ENCODE results near the gene PHYH. TPM values are rescaled to one million over a fixed set of nuclear protein-coding genes. Genes with fewer than 3 reads are reported as not detected.
A peak's percentile ranks its signal among the peaks of the same experiment; 100 is the strongest.

Gene PHYH
- 12.9 and 20.0 TPM in 2 replicates for total RNA-seq

DNA sequence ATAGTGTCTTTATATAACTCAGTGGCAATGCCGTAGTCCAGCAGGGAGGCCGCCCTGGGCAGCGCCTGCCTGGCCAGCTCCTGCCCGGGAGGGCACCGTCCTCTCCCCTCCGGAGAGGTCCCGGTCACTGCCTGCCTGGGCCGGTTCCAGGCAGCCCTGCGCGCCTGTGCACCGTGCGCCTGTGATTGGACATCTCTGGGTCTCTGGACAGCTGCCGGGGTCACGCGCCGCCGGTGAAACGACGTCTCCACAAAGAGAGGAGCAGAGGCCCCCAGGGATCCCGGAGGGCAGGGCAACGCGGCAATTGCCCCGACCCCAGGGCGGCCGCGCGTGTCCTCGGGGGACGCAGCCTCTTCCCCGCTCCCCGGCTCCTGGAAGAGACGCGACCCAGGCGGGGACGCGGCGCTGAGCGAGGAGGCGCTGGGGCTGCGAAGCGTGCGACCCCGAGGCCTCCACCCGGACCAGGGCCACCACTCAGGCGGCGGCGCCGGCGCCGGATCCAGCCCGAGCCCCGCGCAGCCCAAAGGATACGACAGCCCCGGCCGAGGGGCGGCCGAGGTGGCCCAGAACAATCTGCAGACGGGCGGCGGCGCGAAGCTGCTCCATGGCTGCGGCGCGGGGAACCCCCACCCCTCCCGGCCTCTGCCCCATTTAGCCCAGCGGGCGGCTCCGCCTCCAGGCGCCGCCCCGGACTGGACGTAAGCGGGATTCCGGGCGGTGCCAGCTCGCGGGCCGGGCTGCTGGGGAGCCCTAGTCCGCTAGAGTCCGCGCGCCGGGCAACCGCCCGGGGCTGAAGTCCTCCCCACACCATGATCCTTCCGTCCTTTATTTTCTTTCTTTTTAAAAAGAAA, at the start of gene PHYH:
TSS of gene PHYH (minus strand) at position 628 of the 851 bp plus-strand sequence. CDS start at position 606, 22 bp downstream.
- peak within 1 kb of the TSS; percentile 68 for H3K4me3 ChIP-seq (ENCODE audit: low read depth, low read length)
- no peak for DNase-seq (ENCODE audit: low read depth)
- TF ChIP-seq, protein P1, sequence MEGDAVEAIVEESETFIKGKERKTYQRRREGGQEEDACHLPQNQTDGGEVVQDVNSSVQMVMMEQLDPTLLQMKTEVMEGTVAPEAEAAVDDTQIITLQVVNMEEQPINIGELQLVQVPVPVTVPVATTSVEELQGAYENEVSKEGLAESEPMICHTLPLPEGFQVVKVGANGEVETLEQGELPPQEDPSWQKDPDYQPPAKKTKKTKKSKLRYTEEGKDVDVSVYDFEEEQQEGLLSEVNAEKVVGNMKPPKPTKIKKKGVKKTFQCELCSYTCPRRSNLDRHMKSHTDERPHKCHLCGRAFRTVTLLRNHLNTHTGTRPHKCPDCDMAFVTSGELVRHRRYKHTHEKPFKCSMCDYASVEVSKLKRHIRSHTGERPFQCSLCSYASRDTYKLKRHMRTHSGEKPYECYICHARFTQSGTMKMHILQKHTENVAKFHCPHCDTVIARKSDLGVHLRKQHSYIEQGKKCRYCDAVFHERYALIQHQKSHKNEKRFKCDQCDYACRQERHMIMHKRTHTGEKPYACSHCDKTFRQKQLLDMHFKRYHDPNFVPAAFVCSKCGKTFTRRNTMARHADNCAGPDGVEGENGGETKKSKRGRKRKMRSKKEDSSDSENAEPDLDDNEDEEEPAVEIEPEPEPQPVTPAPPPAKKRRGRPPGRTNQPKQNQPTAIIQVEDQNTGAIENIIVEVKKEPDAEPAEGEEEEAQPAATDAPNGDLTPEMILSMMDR (conservative IDR thresholded peaks at IDR 0.05; ENCODE audit: low read depth, low read length), result no peak

DNA sequence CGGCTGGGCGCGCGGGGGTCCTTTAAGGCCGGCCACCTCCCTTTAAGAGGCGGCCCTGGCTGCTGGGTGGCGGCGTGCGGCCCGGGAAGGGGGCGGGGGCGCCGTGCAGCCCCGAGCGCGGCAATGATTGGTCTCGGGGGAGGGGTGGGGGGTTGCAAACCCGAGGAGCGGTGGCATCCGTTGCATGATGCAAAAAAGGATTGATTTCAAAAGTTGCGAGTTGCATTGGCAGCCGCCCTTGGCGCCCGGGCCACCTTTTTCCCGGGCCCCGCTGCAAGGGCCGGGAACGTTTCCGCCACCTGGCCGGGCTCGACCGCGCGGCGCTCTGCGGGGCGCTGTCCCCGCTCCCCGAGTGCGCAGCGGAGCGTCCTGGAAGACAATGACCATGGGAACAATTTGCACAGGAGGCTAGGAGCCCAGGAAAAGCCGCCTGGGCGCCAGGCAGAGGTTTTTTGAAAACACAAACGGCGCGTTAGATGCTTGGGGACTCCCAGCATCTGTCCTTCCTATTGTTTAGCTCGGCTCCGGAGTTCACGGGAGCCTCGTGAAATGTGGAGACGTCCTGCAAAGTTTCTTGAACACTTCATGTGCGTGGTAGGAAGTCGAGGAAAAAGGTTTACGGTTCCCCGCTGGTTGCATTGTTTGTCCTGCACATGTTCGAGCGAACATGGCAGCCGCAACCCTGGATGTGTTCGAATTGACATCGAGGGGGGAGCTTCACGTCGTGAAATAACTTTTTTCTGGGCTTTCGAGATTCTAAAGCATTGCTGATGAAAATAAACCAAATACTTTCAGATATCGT, 48.6 kb upstream of the PHYH start, which contains the start of gene SEPHS1:
TSS of gene SEPHS1 (minus strand) at position 78 of the 802 bp plus-strand sequence. CDS start 3,343 bp downstream, outside the sequence.
- TF ChIP-seq, protein P1 (conservative IDR thresholded peaks at IDR 0.05; ENCODE audit: low read depth, low read length), result no peak
- no peak for DNase-seq (ENCODE audit: low read depth)
- H3K4me3 ChIP-seq (ENCODE audit: low read depth, low read length), result peak within 1 kb of the TSS; percentile 85

DNA sequence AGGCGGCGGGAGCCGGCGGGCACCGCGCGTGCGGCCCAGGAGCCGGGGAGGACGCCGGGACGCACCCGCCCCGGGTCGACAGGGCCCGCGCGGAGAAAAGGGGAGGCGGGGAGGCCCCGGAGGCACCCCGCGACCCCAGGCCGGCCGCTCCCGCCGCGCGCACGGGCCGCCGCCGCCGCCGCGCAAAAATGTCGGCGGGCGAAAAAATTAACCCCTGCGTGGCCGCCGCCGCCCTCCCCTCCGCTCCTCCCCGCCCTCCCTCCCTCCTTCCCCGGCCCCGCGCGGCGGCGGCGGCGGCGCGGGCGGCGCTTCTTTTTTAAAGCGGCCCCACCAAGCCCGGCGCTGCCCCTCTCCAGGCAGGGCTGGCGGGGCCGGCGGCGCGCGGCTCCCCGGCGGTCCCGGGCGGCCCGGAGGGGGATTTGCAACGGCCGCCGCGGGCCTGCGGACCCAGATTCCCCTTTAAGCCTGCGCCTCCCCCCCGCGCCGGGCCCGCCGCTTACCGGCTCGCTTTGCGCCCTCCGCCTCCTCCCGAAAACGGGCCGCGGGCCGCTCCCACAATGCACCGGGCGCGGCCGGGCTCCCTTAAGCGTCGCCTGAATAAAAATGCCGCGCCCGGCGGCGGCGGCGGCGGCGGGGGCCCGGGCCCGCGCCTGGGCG, 47.8 kb upstream of the PHYH start:
- peak overlapping the region; percentile 85 for H3K4me3 ChIP-seq (ENCODE audit: low read depth, low read length)
- no peak for DNase-seq (ENCODE audit: low read depth)
- TF ChIP-seq, protein P1 (conservative IDR thresholded peaks at IDR 0.05; ENCODE audit: low read depth, low read length), result no peak

DNA sequence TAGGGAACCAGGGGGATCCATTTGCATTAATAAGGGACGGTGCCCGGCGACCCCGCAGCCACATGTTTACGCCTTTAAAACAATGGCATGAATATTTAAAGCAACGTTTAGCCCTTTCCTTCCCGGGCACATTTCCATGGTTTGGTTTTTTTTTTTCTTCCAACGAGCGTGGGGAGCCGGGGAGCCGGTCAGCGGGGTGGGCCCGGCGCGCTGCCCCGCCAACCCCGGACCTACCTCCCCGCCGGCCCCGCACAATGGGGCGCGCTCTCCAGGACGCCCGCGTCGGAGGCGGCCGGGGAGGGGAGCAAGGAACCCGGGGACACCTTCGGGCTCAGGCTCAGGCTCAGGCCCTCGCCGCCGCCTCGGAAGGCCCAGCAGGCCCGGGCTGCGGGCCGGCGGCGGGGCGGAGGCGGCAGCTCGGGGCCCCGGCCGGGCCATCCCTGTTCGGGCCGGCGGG, 47.2 kb upstream of the PHYH start:
- no peak for DNase-seq (ENCODE audit: low read depth)

DNA sequence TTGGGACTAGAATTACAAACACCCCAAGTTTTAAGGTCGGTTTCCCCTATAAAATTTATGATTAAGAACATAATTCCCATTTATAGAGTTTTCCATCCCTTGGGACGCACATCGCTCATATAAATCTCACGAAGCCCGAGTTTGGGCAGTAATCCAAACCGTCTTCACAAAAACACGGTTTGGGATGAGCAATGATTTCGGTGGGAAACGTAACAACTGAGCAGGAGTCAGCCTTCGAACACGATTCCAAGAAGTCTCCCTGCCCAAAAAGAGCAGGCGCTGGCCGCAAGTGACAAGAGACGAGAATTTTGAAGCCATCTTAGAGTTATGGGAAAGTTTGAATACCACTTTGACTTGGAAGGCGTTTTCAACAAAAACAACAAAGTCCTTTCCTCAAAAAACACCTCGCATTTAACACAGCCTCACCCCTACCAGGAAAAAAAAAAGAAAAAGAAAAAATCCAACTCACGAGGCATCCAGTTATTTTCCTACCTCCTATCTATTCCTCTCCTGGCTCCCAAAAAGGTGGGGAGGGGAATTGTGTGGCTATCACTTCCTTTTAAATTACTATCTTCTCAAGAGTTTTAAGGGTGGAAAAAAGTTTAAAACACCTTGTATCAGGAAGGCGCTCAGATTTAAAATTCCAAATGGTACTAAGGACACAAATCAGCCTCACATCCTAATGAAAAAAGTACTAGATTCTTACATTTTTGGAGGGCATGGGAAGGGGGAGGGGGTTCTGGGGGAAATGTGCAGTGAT, 46.6 kb upstream of the PHYH start:
- DNase-seq (ENCODE audit: low read depth), result no peak
- TF ChIP-seq, protein P1 (conservative IDR thresholded peaks at IDR 0.05; ENCODE audit: low read depth, low read length), result no peak
- H3K4me3 ChIP-seq (ENCODE audit: low read depth, low read length), result peak overlapping the region; percentile 85

More for the DNA sequence above, 47.2 kb upstream of the PHYH start:
- TF ChIP-seq, protein P1 (conservative IDR thresholded peaks at IDR 0.05; ENCODE audit: low read depth, low read length), result no peak
- peak overlapping the region; percentile 85 for H3K4me3 ChIP-seq (ENCODE audit: low read depth, low read length)
